Measurements from ENCODE around the gene TMCO4. TPM values are rescaled to one million over a fixed set of nuclear protein-coding genes. Genes with fewer than 3 reads are reported as not detected.
A peak's percentile ranks its signal among the peaks of the same experiment; 100 is the strongest.

Gene TMCO4
- total and polyA plus RNA-seq, 2 of the 4 experiments (the other 2 are of a cell fraction) = 7.3 to 8.6 TPM

DNA sequence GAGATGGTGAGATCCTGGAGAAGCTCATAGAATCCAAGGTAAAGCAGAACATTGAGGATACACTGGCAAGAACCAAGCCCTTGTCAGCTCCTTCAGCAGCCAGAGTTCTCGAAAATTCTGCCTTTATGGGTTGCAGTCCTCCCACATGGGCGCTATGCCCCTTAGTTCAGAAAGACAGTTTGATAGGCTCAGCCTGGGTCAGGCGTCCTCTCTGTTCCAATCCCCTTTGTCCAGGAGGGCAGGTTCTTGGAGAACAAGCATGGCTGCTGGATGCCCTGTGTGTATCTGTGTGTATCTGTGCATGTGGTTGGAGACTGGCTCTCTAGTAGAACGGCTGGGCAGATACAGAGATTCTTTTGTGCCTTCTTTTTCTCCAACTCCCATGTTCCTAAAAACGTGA is 163.7 kb downstream of the TMCO4 start:
- CTCF ChIA-PET = no interaction called here
- TF ChIP-seq MAFK (IDR thresholded peaks at IDR 0.05; ENCODE audit: low read depth, low read length) (no peak), SMC3 (IDR thresholded peaks at IDR 0.05; ENCODE audit: low read depth, low read length) (no peak), NFE2L2 (IDR thresholded peaks at IDR 0.05; ENCODE audit: low read depth, low read length) (no peak), POLR2A (IDR thresholded peaks at IDR 0.05; ENCODE audit: low read depth, low read length) (no peak), MAZ (IDR thresholded peaks at IDR 0.05; ENCODE audit: borderline replicate concordance, low read depth, low read length) (no peak)
- in situ Hi-C loops (cut with MboI; ENCODE audit: low sequenced_read_pairs) (no loop called here), intact Hi-C loops (cut with micrococcal nuclease) (no loop called here), dilution Hi-C loops (cut with HindIII; ENCODE audit: low sequenced_read_pairs, unreplicated experiment) (no loop called here)
- Histone ChIP-seq H3K27ac (ENCODE audit: insufficient read depth, low read length) (no peak overlapping the region), H4K5ac (ENCODE audit: low read depth, low read length) (no peak overlapping the region), H4K20me1 (ENCODE audit: insufficient read depth, low read length) (no peaks in the 10 kb centered on the region), H3K9me1 (ENCODE audit: insufficient read depth, low read length) (peaks cover 5% of the 10 kb centered on the region), H2AK9ac (replicated peaks; ENCODE audit: low read depth, low read length, poor library complexity) (peak overlapping the region; percentile 65), H3K4me1 (ENCODE audit: control insufficient read depth, insufficient read depth, low read length) (peaks cover 7% of the 10 kb centered on the region; the same call in 1 of the 2 replicates), H3K23ac (ENCODE audit: low read depth, low read length) (no peak overlapping the region), H3K4me3 (ENCODE audit: insufficient read depth, low read depth, low read length) (no peak overlapping the region), H4K91ac (ENCODE audit: insufficient read depth, low read depth, low read length) (no peak overlapping the region), H3K14ac (replicated peaks; ENCODE audit: low read depth, low read length) (no peak overlapping the region), H2BK15ac (ENCODE audit: low read depth, low read length) (no peak overlapping the region), H3K79me1 (ENCODE audit: low read depth in 1 of 2, low read length in 2 of 2) (no peaks in the 10 kb centered on the region), H2BK120ac (ENCODE audit: low read depth, low read length) (no peak overlapping the region), H2AFZ (replicated peaks; ENCODE audit: low read length, poor library complexity) (peak overlapping the region; percentile 49), H3K9me3 (ENCODE audit: control insufficient read depth, insufficient read depth, low read length) (no peaks in the 10 kb centered on the region), H2AK5ac (ENCODE audit: low read depth, low read length) (peak overlapping the region; percentile 21; the same call in 1 of the 2 replicates), H2BK5ac (ENCODE audit: low read depth, low read length, poor library complexity, severe bottlenecking) (no peak overlapping the region), H3K27me3 (ENCODE audit: control insufficient read depth, insufficient read depth, low read length) (no peaks in the 10 kb centered on the region), H3K36me3 (ENCODE audit: control insufficient read depth, insufficient read depth, low read length) (no peaks in the 10 kb centered on the region), H3K4me2 (ENCODE audit: low read depth, low read length) (no peak overlapping the region), H4K8ac (ENCODE audit: low read depth in 2 of 2, low read length in 2 of 2) (no peak overlapping the region), H3K56ac (ENCODE audit: extremely low read depth, insufficient read depth, low read length) (no peak overlapping the region), H2BK20ac (ENCODE audit: low read depth, low read length) (no peak overlapping the region), H3K9ac (ENCODE audit: low read depth, low read length) (no peak overlapping the region), H3K18ac (ENCODE audit: low read depth, low read length) (no peak overlapping the region), H3K4ac (ENCODE audit: low read depth, low read length) (no peak overlapping the region)
- ATAC-seq (ENCODE audit: low read depth) (no peak), DNase-seq (no peak)
- WGBS, 2 experiments (ENCODE audit: extremely low coverage in 2 of 2, insufficient read length in 1 of 2) = no CpG with 5 or more reads among the region's 5 CpGs
- POLR2A ChIA-PET (ENCODE audit: unreplicated experiment) = no interaction called here
- BruUV-seq (replicated peaks) = no TSS peak
